DOHH2 (cell line): ENCODE results near the gene PDZD4.

Experiments
- H3F3A ChIP-seq: fragments of 200-600 bp; sonication (generic), shearing (Covaris generic); 2 replicates; pipeline ENCODE4 v1.6.0; 2016; ENCODE audit warnings: antibody characterized with exemption, mild to moderate bottlenecking; ENCODE audit not compliant: control insufficient read depth, insufficient read depth
- H3K27ac ChIP-seq: fragments of 200-600 bp; sonication (generic); 2 replicates; pipeline ENCODE4 v1.5.1; 2014; ENCODE audit warnings: low read depth, mild to moderate bottlenecking, low read length, moderate library complexity
- H3K27me3 ChIP-seq: fragments of 200-600 bp; sonication (generic); 2 replicates; pipeline ENCODE4 v1.6.1; 2014; ENCODE audit warnings: mild to moderate bottlenecking, low read length, mixed read lengths; ENCODE audit not compliant: control insufficient read depth
- H3K36me3 ChIP-seq: fragments of 200-600 bp; sonication (generic); 2 replicates; pipeline ENCODE4 v1.6.1; 2014; ENCODE audit warnings: mild to moderate bottlenecking, low read length, moderate library complexity, mixed read lengths; ENCODE audit not compliant: control insufficient read depth
- H3K4me1 ChIP-seq: fragments of 200-600 bp; sonication (generic); 2 replicates; pipeline ENCODE4 v1.6.1; 2014; ENCODE audit warnings: mild to moderate bottlenecking, low read length, mixed read lengths; ENCODE audit not compliant: control insufficient read depth
- H3K4me2 ChIP-seq: fragments of 200-600 bp; sonication (generic); 2 replicates; pipeline ENCODE4 v1.6.0; 2014; ENCODE audit warnings: mild to moderate bottlenecking, low read length, moderate library complexity
- H3K4me3 ChIP-seq: fragments of 200-600 bp; sonication (generic); 2 replicates; pipeline ENCODE4 v1.5.1; 2014; ENCODE audit warnings: mild to moderate bottlenecking, low read length, mixed read lengths
- H3K79me2 ChIP-seq: fragments of 200-600 bp; sonication (generic); 2 replicates; pipeline ENCODE4 v1.6.1; 2014; ENCODE audit warnings: mild to moderate bottlenecking, low read length, mixed read lengths; ENCODE audit not compliant: control insufficient read depth
- H3K9me2 ChIP-seq: fragments of 200-600 bp; sonication (generic); replicated peaks from 2 replicates; pipeline ENCODE4 v1.6.1; 2014; ENCODE audit warnings: mild to moderate bottlenecking, low read length, mixed read lengths; ENCODE audit not compliant: control insufficient read depth
- H3K9me3 ChIP-seq: fragments of 200-600 bp; sonication (generic); 2 replicates; pipeline ENCODE4 v1.6.1; 2014; ENCODE audit warnings: antibody characterized with exemption, low read length, mixed read lengths; ENCODE audit not compliant: control insufficient read depth, insufficient read depth
- H4K20me1 ChIP-seq: fragments of 200-600 bp; sonication (generic); 2 replicates; pipeline ENCODE4 v1.6.0; 2014; ENCODE audit warnings: low read depth, mild to moderate bottlenecking, antibody characterized with exemption, low read length, moderate library complexity; ENCODE audit not compliant: control insufficient read depth, insufficient read depth
- CTCF ChIP-seq: fragments of 200-600 bp; sonication (generic); IDR thresholded peaks from one replicate; pipeline ENCODE4 v1.5.1; 2014; ENCODE audit warnings: antibody characterized with exemption, mild to moderate bottlenecking, low read depth, low read length; ENCODE audit not compliant: poor library complexity, severe bottlenecking
- EZH2phosphoT487 ChIP-seq: fragments of 200-600 bp; sonication (generic); IDR thresholded peaks from 2 replicates; pipeline ENCODE4 v1.6.1; 2017; ENCODE audit warnings: borderline replicate concordance, mild to moderate bottlenecking, antibody characterized with exemption, low read length, moderate library complexity, mixed read lengths

PDZD4 gene

GRCh38 chrX:153804621-153805020, 25.7 kb downstream of the PDZD4 start:
- Histone ChIP-seq H3K4me2 (no peak overlapping the region), H3K4me3 (no peak overlapping the region), H3K27me3 (no peaks in the 10 kb centered on the region), H3K79me2 (no peaks in the 10 kb centered on the region), H3K4me1 (no peaks in the 10 kb centered on the region), H3K27ac (no peak overlapping the region), H3K36me3 (no peaks in the 10 kb centered on the region), H3K9me3 (no peaks in the 10 kb centered on the region), H4K20me1 (no peaks in the 10 kb centered on the region), H3F3A (no peaks in the 10 kb centered on the region), H3K9me2 (no peaks in the 10 kb centered on the region)
- no peak for TF ChIP-seq CTCF

GRCh38 chrX:153804100-153804595, 26.2 kb downstream of the PDZD4 start:
- no peak for TF ChIP-seq CTCF
- TF ChIP-seq EZH2phosphoT487, result no peak
- Histone ChIP-seq H3K4me2 (no peak overlapping the region), H3K4me3 (no peak overlapping the region), H3K79me2 (no peaks in the 10 kb centered on the region), H3K36me3 (no peaks in the 10 kb centered on the region), H3K27ac (no peak overlapping the region), H3F3A (no peaks in the 10 kb centered on the region), H3K9me2 (no peaks in the 10 kb centered on the region), H3K9me3 (no peaks in the 10 kb centered on the region), H3K27me3 (no peaks in the 10 kb centered on the region), H4K20me1 (no peaks in the 10 kb centered on the region), H3K4me1 (no peaks in the 10 kb centered on the region)

GRCh38 chrX:153803211-153804099, 26.9 kb downstream of the PDZD4 start:
- no peaks in the 10 kb centered on the region for H3K79me2 ChIP-seq
- no peak overlapping the region for H3K27ac ChIP-seq
- no peaks in the 10 kb centered on the region for H3K4me1 ChIP-seq
- H3F3A ChIP-seq, result no peaks in the 10 kb centered on the region
- no peak overlapping the region for H3K4me3 ChIP-seq
- H3K4me2 ChIP-seq, result no peak overlapping the region
- H3K27me3 ChIP-seq, result no peaks in the 10 kb centered on the region
- no peaks in the 10 kb centered on the region for H4K20me1 ChIP-seq
- H3K9me3 ChIP-seq, result no peaks in the 10 kb centered on the region
- H3K9me2 ChIP-seq, result no peaks in the 10 kb centered on the region
- no peaks in the 10 kb centered on the region; the same call in 1 of the 2 replicates for H3K36me3 ChIP-seq
- TF ChIP-seq CTCF (no peak), EZH2phosphoT487 (no peak)
